ENCODE measurements around the gene AIRE.
A peak's percentile ranks its signal among the peaks of the same experiment; 100 is the strongest.
"Not testable (repeated sequence)": the region's sequence is repeated elsewhere in the genome, so short reads cannot be mapped to it uniquely, and the experiment has no call there.

Gene AIRE

DNA sequence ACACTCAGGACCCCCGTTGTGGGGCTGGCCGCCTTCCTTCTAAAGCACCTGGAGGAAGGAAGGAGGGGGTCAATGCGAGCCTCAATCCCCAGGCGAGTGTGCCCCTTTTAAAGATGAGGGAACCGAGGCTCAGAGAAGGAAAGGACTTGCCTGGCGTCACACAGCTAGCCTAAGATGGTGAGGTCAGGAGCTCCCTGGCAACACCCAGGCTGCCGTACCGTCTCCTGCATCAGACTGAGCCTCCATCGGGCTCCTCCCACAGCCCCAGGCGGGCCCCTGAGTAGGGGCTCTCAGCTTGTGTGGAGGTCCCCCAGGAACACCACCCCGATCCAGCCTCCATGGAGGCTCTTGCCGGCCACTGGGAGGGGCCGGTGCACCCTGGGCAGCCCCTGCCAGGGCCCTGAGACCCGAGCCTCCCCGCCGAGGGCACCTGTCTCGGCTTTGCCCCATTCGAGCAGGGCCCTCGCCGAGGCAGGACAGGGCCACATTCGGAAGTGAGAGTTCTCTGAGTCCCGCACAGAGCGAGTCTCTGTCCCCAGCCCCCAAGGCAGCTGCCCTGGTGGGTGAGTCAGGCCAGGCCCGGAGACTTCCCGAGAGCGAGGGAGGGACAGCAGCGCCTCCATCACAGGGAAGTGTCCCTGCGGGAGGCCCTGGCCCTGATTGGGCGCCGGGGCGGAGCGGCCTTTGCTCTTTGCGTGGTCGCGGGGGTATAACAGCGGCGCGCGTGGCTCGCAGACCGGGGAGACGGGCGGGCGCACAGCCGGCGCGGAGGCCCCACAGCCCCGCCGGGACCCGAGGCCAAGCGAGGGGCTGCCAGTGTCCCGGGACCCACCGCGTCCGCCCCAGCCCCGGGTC lies at the start of gene AIRE:
Gene AIRE, plus strand, starts transcription at position 739 of the 855 bp plus-strand sequence. CDS start 131 bp downstream, outside the sequence.
- DNase-seq (ENCODE audit: low read depth), result peak; percentile 73

DNA sequence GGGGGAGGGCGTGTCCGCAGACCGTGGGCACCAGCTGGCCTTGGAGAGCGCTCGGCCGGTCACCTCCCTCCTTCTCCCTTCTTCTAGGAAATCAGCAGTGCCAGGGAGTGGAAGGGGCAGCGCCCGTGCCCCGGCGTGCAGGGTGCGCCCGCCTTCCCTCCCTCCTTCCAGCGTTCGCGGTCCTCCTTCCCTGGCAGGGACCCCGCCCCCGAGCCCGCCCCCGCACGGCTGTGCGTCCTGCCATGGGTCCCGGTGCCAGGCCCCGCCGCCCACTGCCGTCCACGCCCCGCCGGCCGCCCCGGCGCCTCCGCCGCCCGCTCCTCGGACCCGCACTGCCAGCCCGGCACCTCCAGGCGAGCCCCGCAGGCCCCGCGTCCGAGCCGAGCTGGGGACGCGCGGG lies 45.3 kb upstream of the AIRE start:
- not testable (repeated sequence) for DNase-seq (ENCODE audit: low read depth)

DNA sequence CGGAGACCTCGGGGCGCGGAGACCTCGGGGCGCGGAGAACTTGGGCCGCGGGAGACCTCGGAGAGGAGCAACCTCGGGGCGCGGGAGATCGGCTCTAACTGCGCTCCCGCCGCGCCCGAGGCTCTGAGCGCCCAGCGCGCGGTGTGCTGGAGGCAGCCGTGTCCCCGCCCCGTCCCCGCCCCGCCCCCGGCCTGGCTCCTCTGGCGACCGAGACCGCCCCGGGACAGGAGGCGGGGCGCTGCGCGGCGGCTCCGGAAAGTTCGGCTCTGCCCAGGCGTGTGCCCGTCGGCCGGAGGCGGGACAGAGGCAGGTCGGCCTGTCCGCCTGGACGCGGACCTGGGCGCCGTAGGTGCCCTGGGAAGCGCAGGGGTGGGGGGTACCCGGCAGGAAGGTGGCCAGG lies 44.8 kb upstream of the AIRE start, which contains the start of gene ICOSLG:
Gene ICOSLG, minus strand, starts transcription at position 102 of the 400 bp plus-strand sequence. CDS start 126 bp downstream, outside the sequence.
- not testable (repeated sequence) for DNase-seq (ENCODE audit: low read depth)

DNA sequence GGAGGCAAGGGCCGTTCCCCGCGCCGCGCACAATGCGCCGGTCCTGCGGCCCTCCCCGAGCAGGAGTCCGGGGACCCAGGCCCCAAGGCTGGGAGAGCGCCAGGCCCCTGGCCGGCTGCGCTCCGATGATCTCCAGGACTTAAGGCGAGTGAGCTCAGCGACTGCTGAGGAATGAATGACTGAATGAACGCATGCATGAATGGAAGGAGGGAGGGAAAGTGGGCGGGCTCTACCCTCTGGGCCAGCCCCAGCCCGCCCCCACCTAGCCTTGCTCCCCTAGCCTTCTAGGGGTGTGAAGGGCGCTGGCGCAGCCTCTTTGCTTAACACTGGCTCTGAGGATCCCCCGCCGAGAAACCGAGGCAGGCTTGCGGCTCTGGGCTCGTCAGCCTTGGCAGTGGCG lies 44.4 kb upstream of the AIRE start:
- not testable (repeated sequence) for DNase-seq (ENCODE audit: low read depth)

- DNase-seq (ENCODE audit: low read depth), result not testable (repeated sequence)
Measured at GRCh38 chr21:44243980-44244379, 41.7 kb upstream of the AIRE start.

DNA sequence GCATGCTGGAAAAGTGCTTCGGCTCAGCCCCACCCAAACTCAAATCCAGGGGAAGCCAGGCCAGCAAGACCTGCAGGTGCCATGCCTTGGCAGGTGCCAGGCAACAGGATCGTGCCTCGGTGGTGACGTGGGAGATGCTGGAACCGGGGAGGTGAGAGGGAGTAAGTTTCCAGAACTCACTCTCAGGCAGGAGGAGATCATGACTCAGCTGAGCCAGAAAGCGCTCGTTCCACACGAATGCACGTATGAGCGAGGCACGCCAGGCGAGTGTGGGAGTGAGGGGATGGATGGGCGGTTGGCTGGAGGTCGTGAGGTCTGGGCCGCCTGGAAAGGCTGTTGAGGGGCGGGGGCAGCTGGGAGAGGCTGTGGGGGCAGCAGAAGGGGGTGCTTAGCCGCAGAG lies 37.8 kb upstream of the AIRE start:
- DNase-seq (ENCODE audit: low read depth), result not testable (repeated sequence)

DNA sequence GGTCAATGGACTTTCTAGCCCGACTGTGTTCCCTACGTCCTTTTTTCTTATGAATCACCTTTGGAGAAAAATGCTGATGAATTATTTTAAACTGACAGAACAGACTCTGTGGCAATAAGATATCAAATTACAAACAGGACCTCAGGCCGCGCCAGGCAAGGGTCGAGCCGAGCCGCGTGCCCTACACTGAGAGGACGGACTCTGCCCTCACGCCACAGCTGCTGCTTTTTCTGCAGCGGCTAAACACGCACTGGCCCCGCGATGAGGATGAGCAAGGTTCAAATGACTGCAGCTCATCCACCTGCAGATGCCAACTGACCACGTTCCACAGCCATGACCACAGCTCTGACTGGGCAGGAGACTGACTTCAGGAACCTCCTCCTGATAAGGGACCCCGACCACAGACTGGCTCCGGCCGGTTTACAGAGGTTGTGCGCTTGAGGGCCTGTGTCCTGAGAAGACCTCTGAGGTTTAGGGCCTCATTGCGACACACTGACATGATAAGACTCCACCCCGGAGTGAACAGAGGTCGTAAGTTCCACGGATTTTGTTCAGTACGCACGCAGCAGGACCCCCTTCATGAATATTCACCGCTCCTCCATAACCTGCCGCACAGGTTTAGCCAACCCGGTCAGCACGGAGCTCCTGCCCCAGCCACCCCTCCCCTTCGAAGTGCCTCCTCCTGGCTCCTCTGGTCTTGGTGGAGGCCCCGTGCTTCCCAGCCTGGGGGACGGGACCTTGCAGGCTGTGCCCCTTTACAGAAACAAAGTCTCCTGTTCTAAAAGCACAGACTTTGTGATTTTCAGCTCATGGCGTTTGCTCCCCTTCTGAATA lies 36.3 kb upstream of the AIRE start:
- not testable (repeated sequence) for DNase-seq (ENCODE audit: low read depth)

DNA sequence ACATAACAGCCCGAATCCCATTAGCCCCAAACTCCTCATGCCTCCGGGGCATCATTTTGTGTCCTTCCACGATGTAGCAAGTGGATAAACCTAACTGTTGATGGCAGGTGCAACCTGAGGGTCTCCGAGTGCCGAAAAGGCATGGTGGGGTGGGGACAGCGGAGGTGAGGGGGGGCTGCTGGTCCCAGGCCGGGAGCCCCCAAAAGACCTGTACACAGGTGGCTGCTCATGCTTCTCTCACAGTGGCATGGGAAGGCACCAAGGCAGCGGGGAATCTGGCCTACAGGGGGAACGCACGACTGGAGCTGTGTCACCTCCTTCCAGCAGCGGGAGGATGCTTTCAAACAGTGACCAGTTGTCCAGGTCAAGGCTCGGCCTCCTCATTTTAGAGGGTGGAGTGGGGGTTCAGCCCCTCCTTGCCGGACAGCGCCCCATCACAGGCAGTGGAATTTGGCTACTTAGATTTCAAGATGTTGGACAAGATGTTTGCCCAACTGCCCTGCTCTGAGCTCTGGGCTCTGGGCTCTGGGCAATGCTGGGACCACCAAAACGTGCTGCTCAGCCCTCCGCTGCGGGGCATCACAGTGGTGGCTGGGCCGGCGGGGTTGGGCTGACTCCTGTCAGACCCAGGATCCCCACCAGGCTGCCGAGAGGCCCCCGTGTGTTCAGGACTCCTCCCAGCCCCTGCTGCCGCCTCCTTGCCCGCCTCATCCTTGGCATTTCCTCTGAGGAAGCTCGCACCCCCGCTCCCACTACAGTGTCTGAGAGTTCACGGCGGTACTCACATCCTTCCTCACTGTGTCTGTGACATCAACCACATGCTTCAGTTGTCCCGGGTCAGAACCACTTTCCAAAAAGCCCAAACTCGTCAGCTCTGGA lies 31.6 kb upstream of the AIRE start:
- DNase-seq (ENCODE audit: low read depth), result peak; percentile 16

- DNase-seq (ENCODE audit: low read depth), result peak; percentile 41
Measured at GRCh38 chr21:44255511-44255981, 30.1 kb upstream of the AIRE start.

DNA sequence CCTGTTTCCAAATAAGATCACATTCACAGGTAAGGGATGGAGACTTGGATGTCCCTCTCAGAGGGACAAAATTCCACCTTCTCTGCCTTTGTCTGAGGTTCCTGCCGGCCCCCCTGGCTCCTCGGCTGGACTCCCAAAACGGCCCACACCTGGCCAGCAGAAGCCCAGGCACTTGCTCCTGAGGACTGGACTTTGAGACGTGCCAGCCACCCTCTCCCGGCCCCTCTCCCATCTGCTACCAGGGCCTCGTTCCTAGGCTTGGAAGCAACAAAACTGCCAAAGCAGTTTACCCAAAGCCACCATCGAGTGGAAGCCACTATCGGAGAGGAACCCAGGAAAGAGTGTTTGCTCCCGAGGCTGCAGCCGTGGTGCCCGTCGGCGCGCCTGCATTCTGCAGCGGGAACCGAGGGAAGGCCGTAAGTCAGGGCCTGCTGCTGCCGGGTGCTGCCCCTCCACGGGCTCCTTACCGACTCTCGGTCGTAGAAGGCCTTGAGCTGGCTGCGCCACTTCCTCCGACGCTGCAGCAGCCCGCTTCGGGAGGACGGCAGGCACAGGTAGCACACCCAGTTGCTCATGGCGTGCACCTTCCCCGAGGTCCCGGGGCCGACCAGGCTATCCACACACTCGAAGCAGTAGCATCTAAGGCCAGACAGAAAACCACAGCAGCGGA lies 27.5 kb upstream of the AIRE start:
- no peak for DNase-seq (ENCODE audit: low read depth)

DNA sequence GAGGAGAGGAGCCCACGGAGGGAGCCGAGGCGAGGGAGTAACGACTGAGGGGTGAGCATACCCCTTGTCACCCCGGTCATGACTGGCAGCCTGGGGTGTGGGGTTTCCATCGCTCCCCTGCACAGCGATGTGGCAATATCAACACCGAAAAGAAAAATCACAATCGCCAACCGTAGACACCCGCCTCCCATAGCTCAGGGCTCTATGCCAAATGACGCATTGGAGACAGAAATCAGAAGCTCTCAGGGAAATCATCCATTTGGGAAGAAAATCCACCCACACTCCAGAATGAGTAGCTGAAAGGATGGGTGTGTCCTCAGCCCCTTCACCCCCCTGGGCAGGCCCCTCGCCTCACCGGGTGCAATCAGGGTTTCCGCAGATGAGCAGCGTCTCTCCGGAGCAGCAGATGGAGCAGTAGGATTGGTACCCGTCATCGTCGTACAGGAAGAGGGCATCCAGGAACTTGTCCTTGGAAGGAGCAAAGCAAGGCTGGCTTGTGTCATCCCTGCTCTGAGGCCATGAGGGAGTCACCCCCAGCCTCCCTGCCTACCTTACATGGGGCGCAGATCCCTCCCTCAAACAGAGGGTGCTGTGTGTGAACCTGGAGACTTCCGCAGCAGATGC lies 26.5 kb upstream of the AIRE start:
- DNase-seq (ENCODE audit: low read depth), result no peak

GRCh38 chr21:44260066-44260465 lies 25.6 kb upstream of the AIRE start:
- no peak for DNase-seq (ENCODE audit: low read depth)

- DNase-seq (ENCODE audit: low read depth), result no peak
Measured at GRCh38 chr21:44260791-44261631, 24.7 kb upstream of the AIRE start.

GRCh38 chr21:44261675-44262295 lies 23.9 kb upstream of the AIRE start, which contains the start of gene DNMT3L:
Gene DNMT3L, minus strand, starts transcription at chr21:44261897. Its CDS starts 638 bp downstream, at chr21:44261259.
- no peak for DNase-seq (ENCODE audit: low read depth)

GRCh38 chr21:44262338-44263056 lies 23.2 kb upstream of the AIRE start:
- DNase-seq (ENCODE audit: low read depth), result no peak

DNA sequence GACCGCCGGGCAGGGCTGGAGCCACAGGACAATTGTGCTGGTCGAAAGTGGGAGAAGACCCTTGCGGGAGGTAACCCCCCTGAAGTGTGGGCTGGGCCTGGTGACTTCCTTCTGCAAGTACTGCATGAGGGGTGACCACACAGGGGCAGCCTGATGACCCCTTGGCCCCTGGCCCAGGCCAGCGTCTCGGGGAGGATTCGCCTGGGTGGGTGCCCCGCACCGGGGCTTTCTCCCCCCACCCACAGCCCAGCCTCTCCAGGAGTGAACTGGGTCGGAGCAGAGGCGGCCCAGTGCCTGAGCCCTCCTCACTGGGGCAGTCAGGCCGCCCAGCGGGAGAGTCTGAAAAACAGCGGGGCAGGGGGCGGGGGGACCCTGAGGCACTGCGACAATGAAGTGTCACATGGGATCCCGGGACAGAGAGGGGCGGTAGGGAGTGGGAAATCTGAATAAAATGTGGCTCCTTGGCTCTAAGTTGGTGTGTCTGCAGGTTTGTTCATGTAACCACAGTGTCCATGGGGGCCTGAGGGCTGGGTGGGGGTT lies 22.4 kb upstream of the AIRE start:
- DNase-seq (ENCODE audit: low read depth), result no peak

GRCh38 chr21:44263768-44264167 lies 21.9 kb upstream of the AIRE start:
- DNase-seq (ENCODE audit: low read depth), result no peak

- DNase-seq (ENCODE audit: low read depth), result no peak
Measured at GRCh38 chr21:44265734-44266270, 19.9 kb upstream of the AIRE start.

Measured in EH (cell line).